ENCODE results near the gene KLF6.

- no peak for TF ChIP-seq MXI1 (IDR thresholded peaks at IDR 0.05; ENCODE audit: low read depth, low read length)
- TF ChIP-seq, protein P1, sequence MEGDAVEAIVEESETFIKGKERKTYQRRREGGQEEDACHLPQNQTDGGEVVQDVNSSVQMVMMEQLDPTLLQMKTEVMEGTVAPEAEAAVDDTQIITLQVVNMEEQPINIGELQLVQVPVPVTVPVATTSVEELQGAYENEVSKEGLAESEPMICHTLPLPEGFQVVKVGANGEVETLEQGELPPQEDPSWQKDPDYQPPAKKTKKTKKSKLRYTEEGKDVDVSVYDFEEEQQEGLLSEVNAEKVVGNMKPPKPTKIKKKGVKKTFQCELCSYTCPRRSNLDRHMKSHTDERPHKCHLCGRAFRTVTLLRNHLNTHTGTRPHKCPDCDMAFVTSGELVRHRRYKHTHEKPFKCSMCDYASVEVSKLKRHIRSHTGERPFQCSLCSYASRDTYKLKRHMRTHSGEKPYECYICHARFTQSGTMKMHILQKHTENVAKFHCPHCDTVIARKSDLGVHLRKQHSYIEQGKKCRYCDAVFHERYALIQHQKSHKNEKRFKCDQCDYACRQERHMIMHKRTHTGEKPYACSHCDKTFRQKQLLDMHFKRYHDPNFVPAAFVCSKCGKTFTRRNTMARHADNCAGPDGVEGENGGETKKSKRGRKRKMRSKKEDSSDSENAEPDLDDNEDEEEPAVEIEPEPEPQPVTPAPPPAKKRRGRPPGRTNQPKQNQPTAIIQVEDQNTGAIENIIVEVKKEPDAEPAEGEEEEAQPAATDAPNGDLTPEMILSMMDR (IDR thresholded peaks at IDR 0.05), result no peak
- TF ChIP-seq, protein P2, sequence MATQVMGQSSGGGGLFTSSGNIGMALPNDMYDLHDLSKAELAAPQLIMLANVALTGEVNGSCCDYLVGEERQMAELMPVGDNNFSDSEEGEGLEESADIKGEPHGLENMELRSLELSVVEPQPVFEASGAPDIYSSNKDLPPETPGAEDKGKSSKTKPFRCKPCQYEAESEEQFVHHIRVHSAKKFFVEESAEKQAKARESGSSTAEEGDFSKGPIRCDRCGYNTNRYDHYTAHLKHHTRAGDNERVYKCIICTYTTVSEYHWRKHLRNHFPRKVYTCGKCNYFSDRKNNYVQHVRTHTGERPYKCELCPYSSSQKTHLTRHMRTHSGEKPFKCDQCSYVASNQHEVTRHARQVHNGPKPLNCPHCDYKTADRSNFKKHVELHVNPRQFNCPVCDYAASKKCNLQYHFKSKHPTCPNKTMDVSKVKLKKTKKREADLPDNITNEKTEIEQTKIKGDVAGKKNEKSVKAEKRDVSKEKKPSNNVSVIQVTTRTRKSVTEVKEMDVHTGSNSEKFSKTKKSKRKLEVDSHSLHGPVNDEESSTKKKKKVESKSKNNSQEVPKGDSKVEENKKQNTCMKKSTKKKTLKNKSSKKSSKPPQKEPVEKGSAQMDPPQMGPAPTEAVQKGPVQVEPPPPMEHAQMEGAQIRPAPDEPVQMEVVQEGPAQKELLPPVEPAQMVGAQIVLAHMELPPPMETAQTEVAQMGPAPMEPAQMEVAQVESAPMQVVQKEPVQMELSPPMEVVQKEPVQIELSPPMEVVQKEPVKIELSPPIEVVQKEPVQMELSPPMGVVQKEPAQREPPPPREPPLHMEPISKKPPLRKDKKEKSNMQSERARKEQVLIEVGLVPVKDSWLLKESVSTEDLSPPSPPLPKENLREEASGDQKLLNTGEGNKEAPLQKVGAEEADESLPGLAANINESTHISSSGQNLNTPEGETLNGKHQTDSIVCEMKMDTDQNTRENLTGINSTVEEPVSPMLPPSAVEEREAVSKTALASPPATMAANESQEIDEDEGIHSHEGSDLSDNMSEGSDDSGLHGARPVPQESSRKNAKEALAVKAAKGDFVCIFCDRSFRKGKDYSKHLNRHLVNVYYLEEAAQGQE (IDR thresholded peaks at IDR 0.05; ENCODE audit: low read depth, low read length), result no peak
Observed at GRCh38 chr10:3825244-3825643, 40.2 kb upstream of the KLF6 start.

Measured in SK-N-SH (cell line).